Measurements from ENCODE around the gene HAPSTR1. TPM values are rescaled to one million over a fixed set of nuclear protein-coding genes. Genes with fewer than 3 reads are reported as not detected.

The HAPSTR1 gene
- polyA plus RNA-seq, 1 experiment = 11.9 TPM

DNA sequence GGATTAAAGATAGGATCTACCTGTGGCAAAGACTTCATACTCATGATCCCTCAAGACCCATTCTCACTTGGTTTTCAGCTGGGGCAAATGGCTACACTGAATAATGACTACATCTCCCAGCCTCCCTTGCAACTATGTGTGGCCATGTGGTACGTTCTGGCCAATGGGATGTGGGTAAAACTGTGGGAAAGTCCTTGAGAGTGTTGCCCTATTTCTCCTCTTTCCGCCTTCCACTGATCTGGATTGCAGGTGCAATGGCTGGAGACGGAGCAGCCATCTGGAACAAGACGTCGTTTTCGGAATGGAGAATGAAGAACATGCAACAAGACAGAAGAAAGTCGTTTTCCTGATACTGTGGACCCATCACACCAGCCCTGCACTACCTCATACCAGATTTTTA lies 48.5 kb downstream of the HAPSTR1 start:
- Histone ChIP-seq H3K27me3 (ENCODE audit: control insufficient read depth, insufficient read depth, low read length) (no peaks in the 10 kb centered on the region; the same call in 1 of the 2 replicates), H3K36me3 (ENCODE audit: control insufficient read depth, insufficient read depth, low read length) (no peaks in the 10 kb centered on the region), H3K4me3 (ENCODE audit: low read depth, low read length) (no peak overlapping the region)
- TF ChIP-seq, protein P1, sequence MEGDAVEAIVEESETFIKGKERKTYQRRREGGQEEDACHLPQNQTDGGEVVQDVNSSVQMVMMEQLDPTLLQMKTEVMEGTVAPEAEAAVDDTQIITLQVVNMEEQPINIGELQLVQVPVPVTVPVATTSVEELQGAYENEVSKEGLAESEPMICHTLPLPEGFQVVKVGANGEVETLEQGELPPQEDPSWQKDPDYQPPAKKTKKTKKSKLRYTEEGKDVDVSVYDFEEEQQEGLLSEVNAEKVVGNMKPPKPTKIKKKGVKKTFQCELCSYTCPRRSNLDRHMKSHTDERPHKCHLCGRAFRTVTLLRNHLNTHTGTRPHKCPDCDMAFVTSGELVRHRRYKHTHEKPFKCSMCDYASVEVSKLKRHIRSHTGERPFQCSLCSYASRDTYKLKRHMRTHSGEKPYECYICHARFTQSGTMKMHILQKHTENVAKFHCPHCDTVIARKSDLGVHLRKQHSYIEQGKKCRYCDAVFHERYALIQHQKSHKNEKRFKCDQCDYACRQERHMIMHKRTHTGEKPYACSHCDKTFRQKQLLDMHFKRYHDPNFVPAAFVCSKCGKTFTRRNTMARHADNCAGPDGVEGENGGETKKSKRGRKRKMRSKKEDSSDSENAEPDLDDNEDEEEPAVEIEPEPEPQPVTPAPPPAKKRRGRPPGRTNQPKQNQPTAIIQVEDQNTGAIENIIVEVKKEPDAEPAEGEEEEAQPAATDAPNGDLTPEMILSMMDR (IDR thresholded peaks at IDR 0.05; ENCODE audit: insufficient read depth, low read depth, low read length) = no peak
- CTCF ChIA-PET = interaction anchor here (0.6 to 6.7 kb wide), 5 partner anchors 9 to 573 kb away, joined by 3 to 33 read pairs (median 4); no protein-coding TSS in a partner anchor
- POLR2A ChIA-PET = no interaction called here
- DNase-seq (ENCODE audit: low read depth) = no peak

Other genes starting within 250 kb of the HAPSTR1 start
- gene CARHSP1, start 222.6 kb upstream of the HAPSTR1 start, polyA plus RNA-seq (2011; rRNA removed) = 88.0 and 119 TPM in 2 replicates
- gene LITAFD, start 209.3 kb upstream of the HAPSTR1 start, polyA plus RNA-seq (2011; rRNA removed) = not detected in 2 replicates
- 17.2 and 18.2 TPM in 2 replicates for gene USP7, start 127.7 kb upstream of the HAPSTR1 start, polyA plus RNA-seq (2011; rRNA removed)